K562 (cell line): ENCODE measurements around the gene HMCN2. TPM values are rescaled to one million over a fixed set of nuclear protein-coding genes. Genes with fewer than 3 reads are reported as not detected.

Experiments used
- ATAC-seq: fragments of 200-7000 bp; cut with Tn5 transposase; 3 replicates; pipeline ENCODE4 v1.9.1; 2020; ENCODE audit warnings: moderate library complexity
- BruUV-seq: library from RNA; stranded (reverse); fragments of 400-500 nt; replicated peaks from 2 replicates; lab custom pipeline; 2021; lab: Mats Ljungman, UMichigan
- CTCF ChIA-PET: fragments of 300-600 bp; formaldehyde crosslinking; extraction: SDS; loops from one replicate; lab custom pipeline; 2021; ENCODE audit warnings: low intra/inter-chr PET ratio; lab: Yijun Ruan, JAX
- POLR2A ChIA-PET: fragments of 300-600, 350-650 bp; sonication (Branson Sonifier 250); formaldehyde crosslinking; extraction: SDS; loops from one replicate; lab custom pipeline; 2021; ENCODE audit warnings: antibody characterized with exemption, inconsistent platforms; lab: Yijun Ruan, JAX
- DNase-seq, 4 experiments: peaks; one replicate each; pipeline versions ENCODE4 v3.0.0 to v3.0.0-alpha.2; 2011 to 2018; ENCODE audit warnings: low spot score in 3 of 4, mixed read lengths in 3 of 4; ENCODE audit errors: extremely low read depth in 1 of 4
- FAIRE-seq: peaks from 2 replicates; lab custom pipeline; 2011; peaks lifted over from hg19 to GRCh38; lab: Jason Lieb, UNC
- H2AFZ ChIP-seq: 2 replicates; pipeline ENCODE4 v1.6.0; 2011; ENCODE audit warnings: low read depth, low read length, control low read depth, inconsistent platforms
- H3K27ac ChIP-seq: fragments of 200-600 bp; 3 replicates; pipeline ENCODE4 v1.8.0; 2011; ENCODE audit warnings: low read depth, mild to moderate bottlenecking, control low read depth, inconsistent platforms, low read length, moderate library complexity, mixed read lengths; ENCODE audit errors: extremely low read depth
- H3K27me3 ChIP-seq, 2 experiments: fragments of 300-600 bp in 1 of 2; 2 replicates in 1 of 2; 3 replicates in 1 of 2; pipeline versions ENCODE4 v1.6.0 to v1.8.0; 2011; ENCODE audit warnings: inconsistent platforms in 2 of 2, low read length in 2 of 2, mild to moderate bottlenecking in 1 of 2, mixed read lengths in 1 of 2, moderate library complexity in 1 of 2; ENCODE audit not compliant: control insufficient read depth in 2 of 2, insufficient read depth in 2 of 2
- H3K36me3 ChIP-seq: fragments of 300-600 bp; 3 replicates; pipeline ENCODE4 v1.8.0; 2011; ENCODE audit warnings: mild to moderate bottlenecking, low read length, inconsistent platforms; ENCODE audit not compliant: control insufficient read depth, insufficient read depth
- H3K4me1 ChIP-seq, 2 experiments: fragments of 200-600 bp in 1 of 2; replicated peaks in 1 of 2; 2 replicates in 1 of 2; 3 replicates in 1 of 2; pipeline versions ENCODE4 v1.5.1 to v1.8.0; 2011; ENCODE audit warnings: inconsistent platforms in 2 of 2, low read length in 2 of 2, mild to moderate bottlenecking in 1 of 2, mixed read lengths in 1 of 2, moderate library complexity in 1 of 2; ENCODE audit not compliant: control insufficient read depth in 2 of 2, insufficient read depth in 2 of 2
- H3K4me2 ChIP-seq: 2 replicates; pipeline ENCODE4 v1.6.1; 2011; ENCODE audit warnings: low read length, control low read depth, inconsistent platforms, mixed read lengths; ENCODE audit not compliant: insufficient read depth
- H3K4me3 ChIP-seq: fragments of 200-600 bp; sonication (generic), shearing (Covaris generic); 2 replicates; pipeline ENCODE4 v1.5.1; 2016; ENCODE audit warnings: control low read depth, inconsistent platforms
- H3K79me2 ChIP-seq: fragments of 200-600 bp; 3 replicates; pipeline ENCODE4 v1.8.0; 2011; ENCODE audit warnings: low read length, inconsistent platforms; ENCODE audit not compliant: control insufficient read depth, insufficient read depth
- H3K9ac ChIP-seq, 2 experiments: 2 replicates each; pipeline versions ENCODE4 v1.6.0 to v1.6.1; 2011; ENCODE audit warnings: low read depth in 2 of 2, low read length in 2 of 2, control low read depth in 1 of 2, inconsistent platforms in 1 of 2, mild to moderate bottlenecking in 1 of 2, mixed read lengths in 1 of 2; ENCODE audit not compliant: insufficient read depth in 1 of 2
- H3K9me1 ChIP-seq: one replicate; pipeline ENCODE4 v1.6.0; 2011; ENCODE audit warnings: inconsistent platforms, mild to moderate bottlenecking, low read length, moderate library complexity; ENCODE audit not compliant: control insufficient read depth, insufficient read depth
- H3K9me3 ChIP-seq: replicated peaks from 2 replicates; pipeline ENCODE4 v1.5.1; 2011; ENCODE audit warnings: low read depth, low read length, inconsistent platforms; ENCODE audit not compliant: control insufficient read depth, insufficient read depth
- H4K20me1 ChIP-seq: replicated peaks from 2 replicates; pipeline ENCODE4 v1.6.1; 2011; ENCODE audit warnings: low read length, inconsistent platforms, mixed read lengths; ENCODE audit not compliant: control insufficient read depth, insufficient read depth
- CEBPB ChIP-seq: fragments of 450-650 bp; IDR thresholded peaks from 2 replicates; pipeline ENCODE4 v1.6.1; 2016; ENCODE audit warnings: missing genetic modification characterization, missing compliant biosample characterization
- CTBP1 ChIP-seq: fragments of 450-650 bp; IDR thresholded peaks from 2 replicates; pipeline ENCODE4 v1.6.1; 2016; ENCODE audit warnings: borderline replicate concordance
- MAFG ChIP-seq: fragments of 450-650 bp; conservative IDR thresholded peaks from 2 replicates; pipeline ENCODE4 v1.6.1; 2016; ENCODE audit warnings: missing genetic modification characterization, missing compliant biosample characterization
- MBD2 ChIP-seq: sonication (generic); IDR thresholded peaks from 2 replicates; pipeline ENCODE4 v1.6.1; 2016; ENCODE audit warnings: low read depth, borderline replicate concordance
- RCOR1 ChIP-seq, 2 experiments: IDR thresholded peaks; 2 replicates each; pipeline ENCODE4 v1.6.1; 2012; ENCODE audit warnings: low read depth in 2 of 2, low read length in 2 of 2, borderline replicate concordance in 1 of 2, improper control_type of control experiment in 1 of 2
- RFX1 ChIP-seq: fragments of 450-650 bp; IDR thresholded peaks from 2 replicates; pipeline ENCODE4 v1.6.1; 2016; ENCODE audit warnings: mild to moderate bottlenecking, moderate library complexity
- SMC3 ChIP-seq: conservative IDR thresholded peaks from 2 replicates; pipeline ENCODE4 v1.6.1; 2011; ENCODE audit warnings: low read depth, low read length, improper control_type of control experiment; ENCODE audit not compliant: insufficient read depth
- STAG1 ChIP-seq: sonication (generic); formaldehyde crosslinking; IDR thresholded peaks from 2 replicates; pipeline ENCODE4 v1.5.0; 2020; ENCODE audit warnings: missing genetic modification reagents, borderline replicate concordance
- TEAD2 ChIP-seq: fragments of 450-650 bp; IDR thresholded peaks from 2 replicates; pipeline ENCODE4 v1.6.1; 2016; ENCODE audit warnings: missing genetic modification characterization, control low read depth, missing compliant biosample characterization
- WGBS: fragments of 100-300 bp; shearing (Covaris generic); methylation state at CpG from one replicate; pipeline ENCODE4 v1.1.6; 2016; ENCODE audit warnings: low coverage, mixed read lengths; ENCODE audit not compliant: insufficient coverage; ENCODE audit errors: missing lambda C conversion rate; 5-methylcytosine and 5-hydroxymethylcytosine counted together
- in situ Hi-C: fragments of 300-500 bp; cut with MboI; formaldehyde crosslinking; loops from 4 replicates; pipeline ENCODE4 v1.15.0; 2018; ENCODE audit warnings: inconsistent platforms, mixed read lengths
- intact Hi-C: fragments of 100-400 bp; cut with micrococcal nuclease; formaldehyde crosslinking; loops from 2 replicates; pipeline ENCODE4 v1.14.2; 2022
- polyA plus RNA-seq, 8 experiments: library from polyadenylated mRNA; depleted of rRNA in 4 of 8; stranded (reverse) in 5 of 8; unstranded in 3 of 8; fragments of >200 nt; fragmentation: Nextera tagmentation in 2 of 8; fragmentation: Illumina TruSeq in 1 of 8; extraction: Ambion mirVana in 2 of 8; extraction: Trizol in 1 of 8; gene quantifications; 2 replicates each; pipeline versions ENCODE4 v1.2.1 to v1.2.3, GENCODE V29; 2011 to 2014; ENCODE audit warnings: inconsistent platforms in 1 of 8, missing spikeins in 1 of 8
- total RNA-seq, 7 experiments: library from RNA; depleted of rRNA in 6 of 7; stranded (reverse); fragments of >200 nt in 6 of 7; fragmentation: Illumina TruSeq in 2 of 7; extraction: Trizol in 2 of 7; gene quantifications; 2 replicates each; pipeline versions ENCODE4 v1.2.1 to v1.2.3, GENCODE V29; 2011 to 2021; ENCODE audit warnings: low replicate concordance in 1 of 7
- TF ChIP-seq, protein P1 (sequence below), 3 experiments: IDR thresholded peaks in 2 of 3; conservative IDR thresholded peaks in 1 of 3; 2 replicates each; pipeline ENCODE4 v1.5.1; 2011 to 2012; ENCODE audit warnings: low read length in 3 of 3, mild to moderate bottlenecking in 3 of 3, control low read depth in 2 of 3, improper control_type of control experiment in 1 of 3, inconsistent platforms in 1 of 3, low read depth in 1 of 3, mixed read lengths in 1 of 3, moderate library complexity in 1 of 3; ENCODE audit not compliant: insufficient read depth in 2 of 3
- TF ChIP-seq, protein P2 (sequence below), 2 experiments: IDR thresholded peaks; 2 replicates each; pipeline ENCODE4 v1.6.1; 2012; ENCODE audit warnings: improper control_type of control experiment in 2 of 2, low read depth in 2 of 2, low read length in 2 of 2, borderline replicate concordance in 1 of 2
- TF ChIP-seq, protein P3 (sequence below): sonication (generic); formaldehyde crosslinking; IDR thresholded peaks from 2 replicates; pipeline ENCODE4 v1.8.1; 2023; ENCODE audit warnings: mild to moderate bottlenecking, missing genetic modification reagents
- TF ChIP-seq, protein P4 (sequence below): sonication (generic); formaldehyde crosslinking; IDR thresholded peaks from 2 replicates; pipeline ENCODE4 v1.8.0; 2022; ENCODE audit warnings: mild to moderate bottlenecking, missing genetic modification reagents

The HMCN2 gene
- total and polyA plus RNA-seq, 9 of the 15 experiments (the other 6 are each of a cell fraction or from before 2014, with no cell fraction given): 0.01 TPM; not detected in 8

DNA sequence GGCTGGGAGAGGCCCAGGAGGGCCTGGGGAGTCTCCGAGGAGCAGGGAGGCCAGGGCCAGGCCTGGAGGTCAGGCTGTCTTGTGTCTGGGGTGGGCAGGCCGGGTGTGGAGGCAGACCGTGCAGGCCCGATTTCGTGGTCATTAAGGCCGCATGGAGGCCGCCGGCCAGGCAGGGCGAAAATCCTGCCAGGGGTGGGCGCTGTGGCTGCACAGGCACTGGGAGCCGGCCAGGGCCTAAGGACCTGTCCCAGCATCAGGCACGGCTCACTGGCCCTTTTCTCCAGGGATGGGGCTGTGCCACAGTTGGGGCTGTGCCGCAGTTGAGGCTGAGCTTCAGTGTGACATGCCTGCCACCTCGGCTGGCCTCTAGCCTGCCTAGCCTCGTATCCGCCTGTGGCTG is 215.1 kb downstream of the HMCN2 start:
- ATAC-seq (peak; percentile 94), DNase-seq (peak; percentile 63 to 74 (median 67)), FAIRE-seq (no peak)
- Histone ChIP-seq H3K9me3 (no peaks in the 10 kb centered on the region), H3K4me1 (peaks cover 3 to 34% of the 10 kb centered on the region in 2 experiments; a peak in 4 of 5 replicates), H3K27ac (no peak overlapping the region), H3K9ac (peak overlapping the region in 1 of 2 experiments; percentile 79; a peak in 2 of 4 replicates), H2AFZ (peak overlapping the region; percentile 72), H3K4me2 (no peak overlapping the region; the same call in 1 of the 2 replicates), H3K36me3 (no peaks in the 10 kb centered on the region), H3K27me3 (peaks cover 3 to 25% of the 10 kb centered on the region in 2 experiments; a peak in 2 of 5 replicates), H4K20me1 (0 out of 2 replicates have a peak, but pooled peaks cover 5% of the 10 kb centered on the region), H3K9me1 (no peaks in the 10 kb centered on the region), H3K4me3 (no peak overlapping the region), H3K79me2 (no peaks in the 10 kb centered on the region)
- CTCF ChIA-PET: interaction anchor here (0.5 to 1.2 kb wide), 3 partner anchors 16 to 203 kb away, joined by 3 to 6 read pairs (median 5); no protein-coding TSS in a partner anchor
- intact Hi-C loops: loop anchor here (5.0 kb wide), 2 partner anchors 97 to 202 kb away; partner anchors contain the start of gene FUBP3
- POLR2A ChIA-PET: interaction anchor here (0.8 kb wide), 1 partner anchor 9 kb away, joined by 4 read pairs; no protein-coding TSS in a partner anchor
- no TSS peak for BruUV-seq
- in situ Hi-C loops: no loop called here
- whole genome bisulfite sequencing: 30% methylated on average over 16 of the region's 16 CpGs
- TF ChIP-seq RCOR1 (IDR thresholded peaks at IDR 0.05; ENCODE audit: borderline replicate concordance in 1 of 2, low read depth in 2 of 2, low read length in 2 of 2): peak in 1 of 2 experiments; percentile 56; a peak in 1 of 4 replicates
- TF ChIP-seq CTBP1: peak; percentile 37; the same call in 1 of the 2 replicates
- TF ChIP-seq, protein P1, sequence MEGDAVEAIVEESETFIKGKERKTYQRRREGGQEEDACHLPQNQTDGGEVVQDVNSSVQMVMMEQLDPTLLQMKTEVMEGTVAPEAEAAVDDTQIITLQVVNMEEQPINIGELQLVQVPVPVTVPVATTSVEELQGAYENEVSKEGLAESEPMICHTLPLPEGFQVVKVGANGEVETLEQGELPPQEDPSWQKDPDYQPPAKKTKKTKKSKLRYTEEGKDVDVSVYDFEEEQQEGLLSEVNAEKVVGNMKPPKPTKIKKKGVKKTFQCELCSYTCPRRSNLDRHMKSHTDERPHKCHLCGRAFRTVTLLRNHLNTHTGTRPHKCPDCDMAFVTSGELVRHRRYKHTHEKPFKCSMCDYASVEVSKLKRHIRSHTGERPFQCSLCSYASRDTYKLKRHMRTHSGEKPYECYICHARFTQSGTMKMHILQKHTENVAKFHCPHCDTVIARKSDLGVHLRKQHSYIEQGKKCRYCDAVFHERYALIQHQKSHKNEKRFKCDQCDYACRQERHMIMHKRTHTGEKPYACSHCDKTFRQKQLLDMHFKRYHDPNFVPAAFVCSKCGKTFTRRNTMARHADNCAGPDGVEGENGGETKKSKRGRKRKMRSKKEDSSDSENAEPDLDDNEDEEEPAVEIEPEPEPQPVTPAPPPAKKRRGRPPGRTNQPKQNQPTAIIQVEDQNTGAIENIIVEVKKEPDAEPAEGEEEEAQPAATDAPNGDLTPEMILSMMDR (IDR thresholded peaks at IDR 0.05 in 2 of 3, conservative IDR thresholded peaks at IDR 0.05 in 1 of 3; ENCODE audit: insufficient read depth in 2 of 3, low read depth in 1 of 3, low read length in 3 of 3): peak; percentile 79 to 86 (median 82)
- TF ChIP-seq CEBPB (tag): no peak
- TF ChIP-seq MBD2: no peak
- TF ChIP-seq SMC3: peak; percentile 75
- TF ChIP-seq, protein P2, sequence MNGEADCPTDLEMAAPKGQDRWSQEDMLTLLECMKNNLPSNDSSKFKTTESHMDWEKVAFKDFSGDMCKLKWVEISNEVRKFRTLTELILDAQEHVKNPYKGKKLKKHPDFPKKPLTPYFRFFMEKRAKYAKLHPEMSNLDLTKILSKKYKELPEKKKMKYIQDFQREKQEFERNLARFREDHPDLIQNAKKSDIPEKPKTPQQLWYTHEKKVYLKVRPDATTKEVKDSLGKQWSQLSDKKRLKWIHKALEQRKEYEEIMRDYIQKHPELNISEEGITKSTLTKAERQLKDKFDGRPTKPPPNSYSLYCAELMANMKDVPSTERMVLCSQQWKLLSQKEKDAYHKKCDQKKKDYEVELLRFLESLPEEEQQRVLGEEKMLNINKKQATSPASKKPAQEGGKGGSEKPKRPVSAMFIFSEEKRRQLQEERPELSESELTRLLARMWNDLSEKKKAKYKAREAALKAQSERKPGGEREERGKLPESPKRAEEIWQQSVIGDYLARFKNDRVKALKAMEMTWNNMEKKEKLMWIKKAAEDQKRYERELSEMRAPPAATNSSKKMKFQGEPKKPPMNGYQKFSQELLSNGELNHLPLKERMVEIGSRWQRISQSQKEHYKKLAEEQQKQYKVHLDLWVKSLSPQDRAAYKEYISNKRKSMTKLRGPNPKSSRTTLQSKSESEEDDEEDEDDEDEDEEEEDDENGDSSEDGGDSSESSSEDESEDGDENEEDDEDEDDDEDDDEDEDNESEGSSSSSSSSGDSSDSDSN (IDR thresholded peaks at IDR 0.05; ENCODE audit: borderline replicate concordance in 1 of 2, low read depth in 2 of 2, low read length in 2 of 2): no peak
- TF ChIP-seq, protein P3, sequence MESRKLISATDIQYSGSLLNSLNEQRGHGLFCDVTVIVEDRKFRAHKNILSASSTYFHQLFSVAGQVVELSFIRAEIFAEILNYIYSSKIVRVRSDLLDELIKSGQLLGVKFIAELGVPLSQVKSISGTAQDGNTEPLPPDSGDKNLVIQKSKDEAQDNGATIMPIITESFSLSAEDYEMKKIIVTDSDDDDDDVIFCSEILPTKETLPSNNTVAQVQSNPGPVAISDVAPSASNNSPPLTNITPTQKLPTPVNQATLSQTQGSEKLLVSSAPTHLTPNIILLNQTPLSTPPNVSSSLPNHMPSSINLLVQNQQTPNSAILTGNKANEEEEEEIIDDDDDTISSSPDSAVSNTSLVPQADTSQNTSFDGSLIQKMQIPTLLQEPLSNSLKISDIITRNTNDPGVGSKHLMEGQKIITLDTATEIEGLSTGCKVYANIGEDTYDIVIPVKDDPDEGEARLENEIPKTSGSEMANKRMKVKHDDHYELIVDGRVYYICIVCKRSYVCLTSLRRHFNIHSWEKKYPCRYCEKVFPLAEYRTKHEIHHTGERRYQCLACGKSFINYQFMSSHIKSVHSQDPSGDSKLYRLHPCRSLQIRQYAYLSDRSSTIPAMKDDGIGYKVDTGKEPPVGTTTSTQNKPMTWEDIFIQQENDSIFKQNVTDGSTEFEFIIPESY (CRISPR knock-in tag): peak; percentile 96
- TF ChIP-seq MAFG: no peak
- no peak for TF ChIP-seq RFX1
- TF ChIP-seq, protein P4, sequence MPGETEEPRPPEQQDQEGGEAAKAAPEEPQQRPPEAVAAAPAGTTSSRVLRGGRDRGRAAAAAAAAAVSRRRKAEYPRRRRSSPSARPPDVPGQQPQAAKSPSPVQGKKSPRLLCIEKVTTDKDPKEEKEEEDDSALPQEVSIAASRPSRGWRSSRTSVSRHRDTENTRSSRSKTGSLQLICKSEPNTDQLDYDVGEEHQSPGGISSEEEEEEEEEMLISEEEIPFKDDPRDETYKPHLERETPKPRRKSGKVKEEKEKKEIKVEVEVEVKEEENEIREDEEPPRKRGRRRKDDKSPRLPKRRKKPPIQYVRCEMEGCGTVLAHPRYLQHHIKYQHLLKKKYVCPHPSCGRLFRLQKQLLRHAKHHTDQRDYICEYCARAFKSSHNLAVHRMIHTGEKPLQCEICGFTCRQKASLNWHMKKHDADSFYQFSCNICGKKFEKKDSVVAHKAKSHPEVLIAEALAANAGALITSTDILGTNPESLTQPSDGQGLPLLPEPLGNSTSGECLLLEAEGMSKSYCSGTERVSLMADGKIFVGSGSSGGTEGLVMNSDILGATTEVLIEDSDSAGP (CRISPR knock-in tag): 0 out of 2 replicates have a peak, but pooled peaks have one; percentile 13
- 0 out of 2 replicates have a peak, but pooled peaks have one; percentile 16 for TF ChIP-seq TEAD2 (tag)
- peak; percentile 83 for TF ChIP-seq STAG1 (CRISPR knock-in tag)
